ENCODE measurements around the gene RFX3.

DNA sequence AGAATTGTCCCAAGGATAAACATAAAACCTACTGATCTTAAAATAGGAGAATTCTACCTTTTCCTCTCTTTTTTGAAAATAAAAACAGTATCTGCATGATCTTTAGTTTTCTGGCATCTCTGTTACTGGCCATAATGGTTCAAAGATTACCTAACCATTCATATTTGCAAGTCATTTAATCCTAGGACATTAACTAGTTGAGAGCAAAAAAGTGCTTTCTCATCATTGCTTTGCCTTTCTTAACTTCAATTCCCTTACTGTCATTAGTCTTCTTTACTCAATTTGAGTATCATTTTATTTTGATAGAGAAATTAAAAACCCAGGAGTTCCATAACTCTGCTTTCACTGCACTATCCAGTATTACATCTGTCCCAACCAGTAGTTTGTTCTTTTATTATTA, 68.6 kb downstream of the RFX3 start:
- TF ChIP-seq, protein P1, sequence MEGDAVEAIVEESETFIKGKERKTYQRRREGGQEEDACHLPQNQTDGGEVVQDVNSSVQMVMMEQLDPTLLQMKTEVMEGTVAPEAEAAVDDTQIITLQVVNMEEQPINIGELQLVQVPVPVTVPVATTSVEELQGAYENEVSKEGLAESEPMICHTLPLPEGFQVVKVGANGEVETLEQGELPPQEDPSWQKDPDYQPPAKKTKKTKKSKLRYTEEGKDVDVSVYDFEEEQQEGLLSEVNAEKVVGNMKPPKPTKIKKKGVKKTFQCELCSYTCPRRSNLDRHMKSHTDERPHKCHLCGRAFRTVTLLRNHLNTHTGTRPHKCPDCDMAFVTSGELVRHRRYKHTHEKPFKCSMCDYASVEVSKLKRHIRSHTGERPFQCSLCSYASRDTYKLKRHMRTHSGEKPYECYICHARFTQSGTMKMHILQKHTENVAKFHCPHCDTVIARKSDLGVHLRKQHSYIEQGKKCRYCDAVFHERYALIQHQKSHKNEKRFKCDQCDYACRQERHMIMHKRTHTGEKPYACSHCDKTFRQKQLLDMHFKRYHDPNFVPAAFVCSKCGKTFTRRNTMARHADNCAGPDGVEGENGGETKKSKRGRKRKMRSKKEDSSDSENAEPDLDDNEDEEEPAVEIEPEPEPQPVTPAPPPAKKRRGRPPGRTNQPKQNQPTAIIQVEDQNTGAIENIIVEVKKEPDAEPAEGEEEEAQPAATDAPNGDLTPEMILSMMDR (conservative IDR thresholded peaks at IDR 0.05; ENCODE audit: low read depth, low read length) = no peak
- no peak for TF ChIP-seq EZH2 (IDR thresholded peaks at IDR 0.05; ENCODE audit: borderline replicate concordance, low read depth, low read length, poor library complexity, severe bottlenecking)
